GM19372 (cell line): ENCODE results near the gene ZMYND10.

Source experiments
- ATAC-seq: cut with Tn5 transposase; IDR thresholded peaks from one replicate; pipeline ENCODE4 v1.9.1; 2021; ENCODE audit warnings: mild to moderate bottlenecking, low read depth, moderate library complexity; ENCODE audit not compliant: unreplicated experiment

Gene ZMYND10

GRCh38 chr3:50371133-50371685 lies 25.7 kb upstream of the ZMYND10 start:
- no peak for ATAC-seq

GRCh38 chr3:50370594-50370993 lies 25.1 kb upstream of the ZMYND10 start:
- no peak for ATAC-seq

GRCh38 chr3:50369012-50369670 lies 23.6 kb upstream of the ZMYND10 start:
- no peak for ATAC-seq

- no peak for ATAC-seq
Measured at GRCh38 chr3:50365842-50366220, 20.3 kb upstream of the ZMYND10 start.

- ATAC-seq: peak; percentile 88
Measured at GRCh38 chr3:50365080-50365841, 19.7 kb upstream of the ZMYND10 start.

- ATAC-seq: no peak
Measured at GRCh38 chr3:50364573-50365079, 19.1 kb upstream of the ZMYND10 start.

- peak; percentile 17 for ATAC-seq
Measured at GRCh38 chr3:50359760-50360110, 14.2 kb upstream of the ZMYND10 start.

GRCh38 chr3:50358911-50359759 lies 13.6 kb upstream of the ZMYND10 start, which contains the start of gene TMEM115:
Gene TMEM115 (minus strand): TSS chr3:50359521. CDS start chr3:50359063, 458 bp downstream.
- peak; percentile 99 for ATAC-seq

GRCh38 chr3:50358355-50358910 lies 12.9 kb upstream of the ZMYND10 start:
- no peak for ATAC-seq

GRCh38 chr3:50357481-50357880 lies 11.9 kb upstream of the ZMYND10 start:
- ATAC-seq: no peak

- no peak for ATAC-seq
Measured at GRCh38 chr3:50356553-50356952, 11.0 kb upstream of the ZMYND10 start.

GRCh38 chr3:50355829-50356552 lies 10.5 kb upstream of the ZMYND10 start:
- no peak for ATAC-seq

- no peak for ATAC-seq
Measured at GRCh38 chr3:50354850-50355249, 9.3 kb upstream of the ZMYND10 start.

GRCh38 chr3:50354186-50354764 lies 8.7 kb upstream of the ZMYND10 start:
- ATAC-seq: no peak

- no peak for ATAC-seq
Measured at GRCh38 chr3:50353245-50354004, 7.9 kb upstream of the ZMYND10 start.

GRCh38 chr3:50352781-50353180 lies 7.2 kb upstream of the ZMYND10 start:
- ATAC-seq: no peak

GRCh38 chr3:50351323-50351697 lies 5.8 kb upstream of the ZMYND10 start:
- no peak for ATAC-seq

GRCh38 chr3:50350527-50351322 lies 5.2 kb upstream of the ZMYND10 start, which contains the start of the genes CYB561D2 and NPRL2:
Gene CYB561D2 (plus strand): TSS chr3:50350862. CDS start chr3:50351434, 572 bp downstream.
Gene NPRL2 (minus strand): TSS chr3:50350775. CDS start chr3:50350652, 123 bp downstream.
- peak; percentile 84 for ATAC-seq
